GM19239 (cell line): ENCODE data around the gene MAGT1.
A peak's percentile ranks its signal among the peaks of the same experiment; 100 is the strongest.
"Not testable (repeated sequence)": the region's sequence is repeated elsewhere in the genome, so short reads cannot be mapped to it uniquely, and the experiment has no call there.

Experiments used
- DNase-seq: peaks from one replicate; pipeline ENCODE4 v3.0.0; 2011; ENCODE audit warnings: low spot score; ENCODE audit not compliant: insufficient read length
- FAIRE-seq: peaks from 2 replicates; lab custom pipeline; 2011; peaks lifted over from hg19 to GRCh38; lab: Jason Lieb, UNC

Gene MAGT1

DNA sequence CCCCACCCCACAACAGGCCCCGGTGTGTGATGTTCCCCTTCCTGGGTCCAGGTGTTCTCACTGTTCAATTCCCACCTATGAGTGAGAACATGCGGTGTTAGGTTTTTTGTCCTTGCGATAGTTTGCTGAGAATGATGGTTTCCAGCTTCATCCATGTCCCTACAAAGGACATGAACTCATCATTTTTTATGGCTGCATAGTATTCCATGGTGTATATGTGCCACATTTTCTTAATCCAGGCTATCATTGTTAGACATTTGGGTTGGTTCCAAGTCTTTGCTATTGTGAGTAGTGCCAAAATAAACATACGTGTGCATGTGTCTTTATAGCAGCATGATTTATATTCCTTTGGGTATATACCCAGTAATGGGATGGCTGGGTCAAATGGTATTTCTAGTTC, 13.8 kb downstream of the MAGT1 start:
- not testable (repeated sequence) for FAIRE-seq, DNase-seq

DNA sequence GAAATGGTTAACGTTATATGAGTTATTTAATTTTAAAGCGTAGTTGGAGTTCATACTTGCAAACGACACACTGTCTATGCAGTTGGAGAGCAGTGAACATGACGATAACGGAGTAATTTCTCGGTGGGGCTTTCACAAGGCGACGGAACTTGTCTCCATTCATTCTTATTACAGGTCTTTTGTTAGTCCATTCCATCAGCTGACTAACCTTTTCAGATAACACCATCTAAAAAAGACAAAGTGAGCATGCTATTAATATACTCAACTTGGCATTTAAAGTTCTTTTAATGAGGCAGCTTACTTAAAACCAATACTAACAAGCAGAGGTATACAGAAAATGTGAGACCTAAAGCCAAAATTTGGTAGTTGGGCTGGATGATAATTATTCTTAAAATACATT, 19.9 kb downstream of the MAGT1 start:
- FAIRE-seq (peak; percentile 58), DNase-seq (no peak)

DNA sequence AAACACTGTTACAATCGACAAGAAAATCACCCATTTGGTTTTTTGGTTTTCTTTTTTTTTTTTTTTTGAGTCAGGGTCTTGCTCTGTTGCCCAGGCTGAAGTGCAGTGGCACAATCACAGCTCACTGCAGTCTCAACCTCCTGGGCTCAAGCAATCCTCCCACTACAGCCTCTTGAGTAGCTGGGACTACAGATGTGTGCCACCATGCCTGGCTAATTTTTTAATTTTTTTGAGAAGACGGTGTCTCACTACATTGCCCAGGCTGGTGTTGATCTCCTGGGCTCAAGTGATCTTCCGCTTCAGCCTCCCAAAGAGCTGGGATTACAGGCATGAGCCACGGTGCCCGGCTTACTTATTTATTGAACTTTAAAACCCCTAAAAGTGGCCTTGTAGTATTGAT, 63.7 kb downstream of the MAGT1 start:
- FAIRE-seq, DNase-seq: not testable (repeated sequence)

DNA sequence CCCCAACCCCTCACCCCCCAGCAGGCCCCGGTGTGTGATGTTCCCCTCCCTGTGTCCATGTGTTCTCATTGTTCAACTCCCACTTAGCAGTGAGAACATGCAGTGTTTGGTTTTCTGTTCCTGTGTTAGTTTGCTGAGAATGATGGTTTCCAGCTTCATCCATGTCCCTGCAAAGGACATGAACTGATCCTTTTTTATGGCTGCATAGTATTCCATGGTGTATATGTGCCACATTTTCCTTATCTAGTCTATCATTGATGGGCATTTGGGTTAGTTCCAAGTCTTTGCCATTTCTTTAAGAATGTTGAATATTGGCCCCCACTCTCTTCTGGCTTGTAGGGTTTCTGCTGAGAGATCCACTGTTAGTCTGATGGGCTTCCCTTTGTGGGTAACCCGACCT, 73.2 kb downstream of the MAGT1 start:
- DNase-seq, FAIRE-seq: not testable (repeated sequence)

DNA sequence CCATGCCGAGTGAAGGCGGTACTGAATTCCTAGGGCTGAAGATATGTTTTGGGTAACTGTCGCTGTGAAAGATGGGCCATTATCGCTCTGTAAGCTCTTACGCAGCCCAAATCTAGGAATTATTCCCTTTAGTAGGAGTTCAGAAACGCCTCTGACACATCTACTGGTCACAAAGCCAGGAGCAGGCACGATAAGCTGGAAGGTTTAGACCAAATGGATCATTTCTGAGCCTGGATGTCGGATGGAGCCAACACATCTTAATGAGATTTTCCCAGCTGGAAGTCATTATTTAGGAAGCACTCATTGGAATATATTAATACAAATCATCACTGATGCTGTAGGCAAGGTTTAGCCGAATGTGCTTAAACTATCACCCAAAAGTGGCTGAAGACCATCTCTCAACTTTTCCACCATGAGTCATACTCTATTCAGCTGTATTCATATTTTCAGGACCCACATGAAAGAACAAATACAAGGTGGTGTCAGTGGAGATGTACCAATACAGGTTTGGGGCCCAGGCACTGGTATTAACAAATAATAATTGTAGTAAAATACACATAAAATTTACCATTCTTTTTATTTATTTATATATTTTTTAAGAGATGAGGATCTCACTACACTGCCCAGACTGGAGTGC, 75.0 kb downstream of the MAGT1 start:
- DNase-seq: no peak
- FAIRE-seq: no peak

DNA sequence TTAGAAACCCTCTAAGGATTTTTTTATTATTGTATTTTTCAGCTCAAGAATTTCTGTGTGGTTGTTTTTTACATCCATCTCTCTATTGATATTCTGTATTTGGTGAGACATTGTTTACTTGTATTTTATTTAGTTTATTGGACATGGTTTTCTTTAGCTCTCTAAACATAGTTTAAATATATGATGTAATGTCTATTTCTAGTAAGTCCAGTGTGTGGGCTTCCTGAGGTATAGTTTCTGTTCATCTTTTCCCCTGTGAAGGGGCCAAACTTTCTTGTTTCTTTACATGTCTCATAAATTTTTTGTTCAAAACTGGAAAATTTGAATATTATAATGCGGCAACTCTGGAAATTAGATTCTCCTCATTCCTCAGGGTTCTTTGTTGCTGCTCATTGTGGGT, 81.0 kb downstream of the MAGT1 start:
- FAIRE-seq (no peak), DNase-seq (no peak)

DNA sequence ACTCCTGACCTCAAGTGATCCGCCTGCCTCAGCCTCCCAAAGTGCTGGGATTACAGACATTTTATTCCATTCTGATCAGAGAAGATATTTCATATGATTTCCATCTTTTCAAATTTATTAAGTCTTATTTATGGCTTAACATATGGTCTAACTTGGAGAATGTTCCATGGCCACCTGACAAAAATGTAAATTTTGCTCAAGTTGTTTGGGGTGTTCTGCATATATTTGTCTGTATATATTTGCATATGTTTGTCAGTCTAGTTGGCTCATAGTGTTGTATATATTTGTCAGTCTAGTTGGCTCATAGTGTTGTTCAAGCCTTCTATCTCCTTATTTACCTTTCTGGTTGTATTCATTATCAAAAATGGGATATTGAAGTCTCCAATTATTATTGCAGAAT, 93.0 kb downstream of the MAGT1 start:
- FAIRE-seq (no peak), DNase-seq (no peak)

DNA sequence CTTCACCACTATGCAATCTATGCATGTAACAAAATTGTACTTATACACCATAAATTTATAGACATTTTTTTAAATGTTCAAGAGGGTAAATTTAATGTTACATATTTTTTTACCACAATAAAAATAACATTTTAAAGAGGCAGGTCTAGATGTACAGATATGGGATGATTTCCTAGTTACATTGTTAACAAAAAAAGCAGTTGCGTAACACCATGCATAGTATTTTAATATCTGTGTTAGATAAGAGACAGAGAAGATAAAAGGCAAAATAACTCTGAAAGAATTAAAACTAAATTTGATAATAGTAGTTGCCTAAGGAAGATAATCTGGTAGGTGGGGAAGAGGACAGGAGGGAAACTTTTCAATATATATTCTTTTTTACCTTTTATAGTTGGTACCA, 100.1 kb downstream of the MAGT1 start:
- DNase-seq: no peak
- no peak for FAIRE-seq

DNA sequence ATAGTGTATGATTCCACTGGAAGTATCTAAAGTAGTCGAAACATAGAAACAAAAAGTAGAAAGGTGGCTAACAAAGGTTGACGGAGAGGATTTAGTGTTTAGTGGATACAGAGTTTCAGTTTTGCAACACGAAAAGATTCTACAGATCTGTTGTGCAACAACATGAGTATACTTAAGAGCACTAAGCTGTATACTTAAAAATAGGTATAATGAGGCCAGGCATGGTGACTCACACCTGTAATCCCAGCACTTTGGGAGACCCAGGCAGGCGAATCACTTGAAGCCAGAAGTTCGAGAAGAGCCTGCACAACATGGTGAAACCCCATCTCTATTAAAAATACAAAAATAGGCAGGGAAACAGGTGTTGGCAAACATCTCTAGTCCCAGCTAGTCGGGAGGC, 101.3 kb downstream of the MAGT1 start:
- DNase-seq (no peak), FAIRE-seq (no peak)

DNA sequence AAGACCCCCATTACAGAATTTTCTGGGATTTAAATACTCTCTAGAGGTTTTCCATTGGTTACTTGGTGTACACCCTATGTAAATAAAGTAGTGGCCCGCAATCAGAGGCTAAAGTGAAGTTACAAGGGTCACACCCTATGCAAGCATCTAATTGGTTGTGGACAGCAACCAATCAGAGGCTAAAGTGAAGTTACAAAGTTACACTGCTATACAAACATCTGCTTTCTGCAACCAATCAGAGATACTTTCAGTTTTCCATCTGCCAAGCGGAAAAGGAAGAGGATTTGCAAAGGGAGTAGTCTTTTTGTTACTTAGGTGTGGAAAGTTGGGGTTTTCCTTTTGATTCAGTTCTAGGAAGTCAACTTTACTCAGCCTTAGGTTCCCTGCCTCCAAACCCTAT, 107.2 kb downstream of the MAGT1 start:
- peak; percentile 76 for FAIRE-seq
- no peak for DNase-seq

DNA sequence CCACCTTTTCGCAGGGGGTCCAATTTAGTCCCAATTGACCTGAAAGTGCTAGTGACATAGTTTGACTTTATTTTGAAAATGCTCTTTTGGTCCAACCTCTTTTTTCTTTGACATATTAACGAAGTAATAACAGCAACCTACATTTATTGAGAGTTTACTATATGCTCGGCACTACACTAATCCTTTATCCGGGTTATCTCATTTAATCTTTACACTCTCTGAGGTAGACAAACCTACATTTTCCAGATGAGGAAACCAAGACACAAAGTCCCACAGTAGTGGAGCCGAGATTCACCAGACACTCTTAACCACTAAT, 108.9 kb downstream of the MAGT1 start:
- DNase-seq: no peak
- FAIRE-seq: no peak

DNA sequence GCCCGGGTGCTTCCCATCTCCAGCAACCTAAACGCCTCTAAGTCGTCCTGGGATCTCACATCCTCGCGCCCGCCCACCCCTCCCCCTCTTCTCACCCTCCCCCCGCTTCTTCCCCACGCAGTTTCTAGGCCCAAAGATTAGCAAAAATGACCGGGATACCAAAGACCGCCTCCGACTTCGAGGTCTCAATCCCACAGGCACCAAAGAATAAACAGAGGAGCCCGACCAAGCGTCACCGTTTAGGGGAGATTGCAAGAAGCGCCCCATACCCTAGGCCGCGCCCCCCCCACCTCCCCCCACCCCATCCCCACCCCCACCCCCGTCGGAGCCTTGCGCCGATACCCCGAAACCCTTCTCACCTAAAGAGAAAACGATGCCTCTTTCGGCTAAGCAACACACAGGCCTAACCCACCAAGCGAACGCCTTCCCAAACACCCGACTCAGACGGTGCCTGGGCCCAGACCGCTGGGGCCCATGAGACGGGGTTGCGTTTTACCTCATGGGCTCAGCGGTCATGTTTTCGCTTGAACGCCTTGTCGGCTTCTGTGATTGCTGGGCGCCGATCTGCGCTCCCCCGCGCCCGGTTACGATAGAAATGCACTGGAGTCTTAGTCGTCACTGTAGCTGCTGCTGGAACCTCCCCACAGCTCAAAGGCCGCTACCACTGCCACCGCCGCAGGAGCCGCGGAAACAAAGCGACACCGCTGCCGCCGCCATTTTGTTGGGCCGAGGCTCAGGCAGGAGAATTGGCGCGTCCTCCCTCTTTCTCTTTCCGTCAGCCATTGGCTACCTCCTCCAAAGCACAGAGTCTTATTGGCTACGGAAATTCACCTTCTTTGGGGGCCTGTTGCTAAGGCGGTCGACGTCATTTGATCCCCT, 109.5 kb downstream of the MAGT1 start, which contains the start of gene ATRX:
TSS of gene ATRX (minus strand) at position 731 of the 879 bp plus-strand sequence. CDS start at position 516, 215 bp downstream.
- FAIRE-seq: peak; percentile 93
- DNase-seq: peak; percentile 58

DNA sequence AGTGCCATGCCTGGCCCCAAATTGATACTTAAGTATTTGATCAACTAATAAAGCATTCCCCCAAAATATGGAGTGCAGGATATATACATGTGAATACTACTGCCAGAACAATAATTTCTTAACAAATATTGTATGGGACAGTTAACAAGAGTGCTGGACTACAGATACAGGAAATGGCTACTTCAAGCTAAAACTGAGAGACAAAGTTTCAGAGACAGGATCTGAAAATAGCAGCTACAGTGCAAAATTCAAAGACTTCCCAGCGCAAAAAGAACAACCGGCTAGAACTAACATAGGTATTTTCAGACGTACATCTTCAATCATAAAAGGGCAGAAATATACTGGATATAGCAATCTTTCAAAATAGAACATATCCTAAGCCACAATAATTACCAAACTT, 115.5 kb downstream of the MAGT1 start:
- peak; percentile 26 for FAIRE-seq

DNA sequence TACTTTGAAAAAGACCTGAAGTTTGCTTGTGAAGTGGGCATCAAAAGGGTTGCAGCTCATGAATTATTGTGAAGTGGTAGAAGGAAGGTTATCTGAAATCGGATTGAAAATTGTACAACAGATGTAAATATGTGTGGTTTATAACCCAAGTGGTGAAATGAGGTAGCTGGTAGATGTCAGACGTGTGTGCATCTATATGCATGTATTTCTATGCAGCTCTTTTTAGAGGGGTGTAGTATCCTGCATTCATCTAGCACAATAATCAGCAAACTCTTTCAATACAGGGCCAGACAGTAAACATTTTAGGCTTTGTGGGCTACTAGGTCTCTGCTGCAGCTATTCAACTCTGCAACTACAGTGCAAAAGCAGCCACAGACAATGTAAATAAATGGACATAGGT, 118.6 kb downstream of the MAGT1 start:
- DNase-seq (no peak), FAIRE-seq (no peak)

More for the DNA sequence above, 115.5 kb downstream of the MAGT1 start:
- no peak for DNase-seq
